Kidney (tissue), 14 donors: ENCODE results near the gene CYTH1. TPM values are rescaled to one million over a fixed set of nuclear protein-coding genes. Genes with fewer than 3 reads are reported as not detected.

Experiments
- DNase-seq, 5 donors: peaks; one replicate each; pipeline ENCODE4 v3.0.0-alpha.2; 2013 to 2020
- FAIRE-seq: peaks from 2 replicates; lab custom pipeline; 2012; peaks lifted over from hg19 to GRCh38; lab: Jason Lieb, UNC
- H3K27ac ChIP-seq, 2 donors: one replicate each; pipeline ENCODE4 v1.7.0; 2013; ENCODE audit warnings: low read depth in 2 of 2, low read length in 2 of 2, inconsistent platforms in 1 of 2
- H3K27me3 ChIP-seq: one replicate; pipeline ENCODE4 v1.7.1; 2013; ENCODE audit warnings: low read length, inconsistent platforms; ENCODE audit not compliant: control insufficient read depth, insufficient read depth
- H3K36me3 ChIP-seq, 3 donors: one replicate each; pipeline versions ENCODE4 v1.7.0 to v1.7.1; 2013; ENCODE audit warnings: low read length in 3 of 3, control low read depth in 1 of 3, inconsistent platforms in 1 of 3; ENCODE audit not compliant: insufficient read depth in 3 of 3, control insufficient read depth in 2 of 3
- H3K4me1 ChIP-seq, 3 donors: one replicate each; pipeline versions ENCODE4 v1.7.0 to v1.7.1; 2013; ENCODE audit warnings: low read length in 3 of 3, inconsistent platforms in 1 of 3, low read depth in 1 of 3; ENCODE audit not compliant: control insufficient read depth in 2 of 3, insufficient read depth in 2 of 3
- H3K4me3 ChIP-seq, 3 donors: one replicate each; pipeline versions ENCODE4 v1.7.0 to v1.8.1; 2013; ENCODE audit warnings: low read length in 3 of 3, control low read depth in 1 of 3, inconsistent platforms in 1 of 3
- H3K9ac ChIP-seq, 3 donors: one replicate each; pipeline versions ENCODE4 v1.7.0 to v1.7.1; 2013; ENCODE audit warnings: low read length in 3 of 3, control low read depth in 1 of 3, inconsistent platforms in 1 of 3
- H3K9me3 ChIP-seq, 3 donors: one replicate each; pipeline versions ENCODE4 v1.7.0 to v1.7.1; 2013; ENCODE audit warnings: low read length in 3 of 3, control low read depth in 1 of 3, inconsistent platforms in 1 of 3; ENCODE audit not compliant: control insufficient read depth in 2 of 3, insufficient read depth in 1 of 3
- intact Hi-C: fragments of 100-400 bp; cut with DNase I; formaldehyde crosslinking; loops from one replicate; pipeline ENCODE4 v1.11.1; 2022
- polyA plus RNA-seq: library from polyadenylated mRNA; stranded (reverse); fragments of 350-450 nt; fragmentation: Illumina TruSeq; extraction: RNeasy Lipid Tissue Mini Kit (QIAGEN cat#74804); gene quantifications from one replicate; pipeline ENCODE4 v1.2.3, GENCODE V29; 2014; ENCODE audit warnings: low read depth, low replicate concordance; ENCODE audit not compliant: insufficient read depth
- total RNA-seq: library from RNA; stranded (reverse); fragmentation: NEBNext Ultra II Directional; extraction: Animal tissue kit (Norgen Biotek cat#: 25700); gene quantifications from one replicate; pipeline ENCODE4 v1.2.1, GENCODE V29; 2021
- TF ChIP-seq, protein P1 (sequence below): IDR thresholded peaks from 3 replicates; pipeline ENCODE4 v1.5.1; 2012; ENCODE audit warnings: mild to moderate bottlenecking, moderate library complexity, borderline replicate concordance; ENCODE audit not compliant: insufficient read depth; ENCODE audit errors: extremely low read depth
- donor health status: control.
- donor health status: control.
- donor health status: control.
- donor health status: control.
- donor health status: control.
- donor health status: DM: yes; HTN: yes; CAD: no.
- donor health status: Normal renal cell carcinoma (clear cell type).

The CYTH1 gene
- total and polyA plus RNA-seq, 2 donors from 2014 or later = 25.3 to 59.7 TPM

DNA sequence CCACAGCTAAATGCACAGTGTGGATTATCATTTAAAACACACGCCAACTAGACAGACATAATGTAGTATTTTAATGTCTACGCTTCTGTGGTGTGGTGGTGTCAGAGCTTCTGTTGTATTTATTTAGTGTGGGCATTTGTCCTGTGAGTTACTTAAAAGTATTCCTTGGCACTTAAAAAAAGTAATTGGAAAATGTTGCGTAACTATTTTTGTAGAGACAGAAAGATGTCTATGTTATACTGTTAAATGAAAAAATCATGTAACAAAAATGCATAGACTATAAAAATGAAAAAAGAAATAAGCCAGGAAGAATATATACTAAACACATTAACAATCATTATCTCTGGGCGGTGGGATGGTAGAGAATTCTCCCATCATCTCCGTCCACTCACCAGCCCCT lies 39.2 kb downstream of the CYTH1 start:
- Histone ChIP-seq H3K27me3 (no peaks in the 10 kb centered on the region), H3K9me3 (no peaks in the 10 kb centered on the region), H3K27ac (no peak overlapping the region), H3K4me1 (peaks cover 0 to 21% (median 12%) of the 10 kb centered on the region in 3 donors), H3K4me3 (no peak overlapping the region), H3K9ac (no peak overlapping the region), H3K36me3 (no peaks in the 10 kb centered on the region)
- no peak for FAIRE-seq
- TF ChIP-seq, protein P1, sequence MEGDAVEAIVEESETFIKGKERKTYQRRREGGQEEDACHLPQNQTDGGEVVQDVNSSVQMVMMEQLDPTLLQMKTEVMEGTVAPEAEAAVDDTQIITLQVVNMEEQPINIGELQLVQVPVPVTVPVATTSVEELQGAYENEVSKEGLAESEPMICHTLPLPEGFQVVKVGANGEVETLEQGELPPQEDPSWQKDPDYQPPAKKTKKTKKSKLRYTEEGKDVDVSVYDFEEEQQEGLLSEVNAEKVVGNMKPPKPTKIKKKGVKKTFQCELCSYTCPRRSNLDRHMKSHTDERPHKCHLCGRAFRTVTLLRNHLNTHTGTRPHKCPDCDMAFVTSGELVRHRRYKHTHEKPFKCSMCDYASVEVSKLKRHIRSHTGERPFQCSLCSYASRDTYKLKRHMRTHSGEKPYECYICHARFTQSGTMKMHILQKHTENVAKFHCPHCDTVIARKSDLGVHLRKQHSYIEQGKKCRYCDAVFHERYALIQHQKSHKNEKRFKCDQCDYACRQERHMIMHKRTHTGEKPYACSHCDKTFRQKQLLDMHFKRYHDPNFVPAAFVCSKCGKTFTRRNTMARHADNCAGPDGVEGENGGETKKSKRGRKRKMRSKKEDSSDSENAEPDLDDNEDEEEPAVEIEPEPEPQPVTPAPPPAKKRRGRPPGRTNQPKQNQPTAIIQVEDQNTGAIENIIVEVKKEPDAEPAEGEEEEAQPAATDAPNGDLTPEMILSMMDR = no peak
- intact Hi-C loops = no loop called here
- no peak for DNase-seq

DNA sequence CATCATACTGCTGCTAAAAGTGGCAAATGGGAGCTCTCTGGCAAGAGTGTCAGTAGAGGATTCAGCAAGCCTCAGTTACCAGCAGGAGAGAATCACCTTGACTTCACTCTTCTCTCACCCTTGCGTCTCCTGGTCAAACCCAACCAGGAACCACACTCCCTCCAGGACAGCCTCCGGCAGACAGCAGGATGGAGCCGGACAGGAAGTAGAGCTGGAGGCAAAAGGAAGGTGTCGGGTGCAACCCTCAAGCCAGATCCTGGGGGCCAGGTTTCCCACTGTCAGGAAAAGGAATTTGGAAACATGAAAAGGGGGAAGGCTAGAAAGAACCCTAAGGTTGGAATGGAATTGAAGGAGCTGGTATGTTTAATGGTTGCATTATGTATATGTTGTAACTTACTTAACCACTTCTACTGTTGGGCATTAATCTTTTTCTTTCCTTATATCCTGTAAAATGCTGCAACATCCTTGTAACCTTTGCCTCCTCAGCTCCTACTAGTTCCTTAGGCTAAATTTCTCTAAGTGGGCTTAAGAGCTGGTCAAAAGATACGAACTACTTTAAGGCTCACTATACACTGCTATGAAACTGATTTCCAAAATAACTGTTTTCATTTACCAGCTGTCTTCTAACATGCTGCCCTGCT lies 40.3 kb downstream of the CYTH1 start:
- TF ChIP-seq, protein P1 = no peak
- Histone ChIP-seq H3K36me3 (no peaks in the 10 kb centered on the region), H3K9me3 (no peaks in the 10 kb centered on the region), H3K27ac (no peak overlapping the region), H3K9ac (no peak overlapping the region), H3K4me1 (peaks cover 0 to 20% (median 9%) of the 10 kb centered on the region in 3 donors), H3K27me3 (no peaks in the 10 kb centered on the region), H3K4me3 (no peak overlapping the region)
- FAIRE-seq (no peak), DNase-seq (no peak)
- intact Hi-C loops = no loop called here

DNA sequence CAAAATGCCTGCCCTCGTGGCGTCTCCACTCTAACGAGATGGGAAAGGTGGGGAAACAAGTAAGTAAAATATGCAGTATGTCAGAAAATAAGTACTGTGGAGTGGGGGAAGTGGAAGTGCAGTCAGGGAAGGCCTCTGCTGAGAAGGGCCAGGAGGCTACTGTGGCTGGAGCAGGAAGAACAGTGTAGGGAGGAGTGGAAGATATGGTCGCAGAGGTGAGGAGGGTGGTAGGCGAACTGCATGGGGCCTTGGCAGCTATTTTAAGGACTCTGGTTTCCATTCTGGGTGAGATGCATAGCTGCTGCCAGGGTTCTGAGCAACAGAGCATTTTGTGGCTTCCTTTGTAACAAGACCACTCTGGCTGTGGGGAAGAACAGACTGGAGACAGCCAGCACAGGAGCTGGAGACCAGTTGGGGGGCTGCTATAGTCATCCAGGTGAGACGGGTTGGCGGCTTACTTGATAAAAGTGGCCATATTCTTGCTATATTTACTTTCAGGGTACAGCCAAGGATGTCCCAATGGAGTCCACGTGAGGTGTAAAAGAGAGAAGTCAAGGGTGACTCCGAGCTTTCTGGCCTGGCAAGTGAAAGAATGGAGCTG lies 42.6 kb downstream of the CYTH1 start:
- Histone ChIP-seq H3K9ac (no peak overlapping the region), H3K4me1 (peaks cover 0 to 18% (median 18%) of the 10 kb centered on the region in 3 donors), H3K36me3 (no peaks in the 10 kb centered on the region), H3K27ac (no peak overlapping the region), H3K9me3 (no peaks in the 10 kb centered on the region), H3K27me3 (no peaks in the 10 kb centered on the region), H3K4me3 (no peak overlapping the region)
- no peak for DNase-seq
- FAIRE-seq = no peak
- intact Hi-C loops = no loop called here
- TF ChIP-seq, protein P1 = no peak
